ENCODE measurements around the gene CDC73.

The CDC73 gene

GRCh38 chr1:193121616-193122593, at the start of gene CDC73:
CDC73 (plus strand) TSS chr1:193122031; CDS start chr1:193122201, 170 bp downstream.
- DNase-seq (ENCODE audit: low read depth): peak; percentile 98
- TF ChIP-seq CTCF (IDR thresholded peaks at IDR 0.05; ENCODE audit: low read length, missing control alignments): peak; percentile 65
- H3K4me3 ChIP-seq (replicated peaks; ENCODE audit: low read depth, low read length): peak within 1 kb of the TSS; percentile 90

DNA sequence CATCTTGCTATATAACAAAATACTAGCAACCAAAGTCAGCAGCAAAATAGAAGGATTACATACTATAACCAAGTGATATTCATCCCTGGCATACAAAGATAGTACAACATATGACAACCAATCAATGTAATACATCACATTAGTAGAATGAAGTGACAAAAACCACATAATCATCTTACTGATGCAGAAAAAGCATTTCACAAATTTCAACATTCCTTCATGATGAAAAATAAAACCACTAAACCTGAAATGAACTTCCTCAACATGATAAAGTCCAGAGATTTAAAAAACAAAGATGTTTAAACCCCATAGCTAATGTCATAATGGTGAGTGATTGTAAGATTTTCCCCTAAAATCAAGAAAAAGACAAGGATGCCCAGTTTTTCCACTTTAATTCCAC, 43.8 kb upstream of the CDC73 start:
- no peak for TF ChIP-seq CTCF (IDR thresholded peaks at IDR 0.05; ENCODE audit: low read length, missing control alignments)
- no peak for DNase-seq (ENCODE audit: low read depth)

GRCh38 chr1:193079187-193079586, 42.6 kb upstream of the CDC73 start:
- TF ChIP-seq CTCF (IDR thresholded peaks at IDR 0.05; ENCODE audit: low read length, missing control alignments): no peak
- DNase-seq (ENCODE audit: low read depth): no peak
- no peak overlapping the region for H3K4me3 ChIP-seq (replicated peaks; ENCODE audit: low read depth, low read length)

More for the DNA sequence above, 43.8 kb upstream of the CDC73 start:
- H3K4me3 ChIP-seq (replicated peaks; ENCODE audit: low read depth, low read length): no peak overlapping the region

DNA sequence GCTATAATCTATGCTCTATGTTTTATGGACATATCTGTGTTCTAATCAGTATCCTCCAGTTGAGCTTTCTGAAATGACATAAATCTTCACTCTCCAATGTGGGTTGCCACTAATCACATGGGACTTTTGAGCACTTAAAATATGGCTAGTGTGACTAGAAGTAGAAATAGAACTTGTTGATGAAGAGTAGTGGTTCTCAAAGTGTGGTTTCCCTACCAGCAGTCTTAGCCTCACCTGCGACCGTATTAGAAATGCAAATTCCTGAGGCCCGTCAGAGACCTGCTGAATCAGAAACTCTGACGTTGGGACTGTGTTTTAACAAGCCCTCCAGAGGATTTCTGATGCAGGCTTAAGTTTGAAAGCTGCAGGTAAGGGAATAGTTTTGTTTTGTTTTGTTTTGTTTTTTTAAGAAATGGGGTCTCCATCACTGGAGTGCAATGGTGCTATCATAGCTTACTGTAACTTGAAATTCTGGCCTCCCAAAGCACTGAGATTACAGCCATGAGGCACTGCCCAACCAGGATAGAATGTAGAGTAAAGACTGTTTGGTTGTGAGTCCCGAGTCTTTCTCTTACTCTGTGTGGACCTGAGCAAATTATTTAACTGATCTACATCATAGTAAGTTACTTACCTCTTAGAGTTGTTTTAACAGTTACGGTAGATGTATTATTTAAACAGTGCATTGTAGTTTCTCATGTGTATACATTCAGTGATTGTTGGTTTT, 38.3 kb upstream of the CDC73 start:
- TF ChIP-seq CTCF (IDR thresholded peaks at IDR 0.05; ENCODE audit: low read length, missing control alignments): no peak
- DNase-seq (ENCODE audit: low read depth): no peak
- no peak overlapping the region for H3K4me3 ChIP-seq (replicated peaks; ENCODE audit: low read depth, low read length)

DNA sequence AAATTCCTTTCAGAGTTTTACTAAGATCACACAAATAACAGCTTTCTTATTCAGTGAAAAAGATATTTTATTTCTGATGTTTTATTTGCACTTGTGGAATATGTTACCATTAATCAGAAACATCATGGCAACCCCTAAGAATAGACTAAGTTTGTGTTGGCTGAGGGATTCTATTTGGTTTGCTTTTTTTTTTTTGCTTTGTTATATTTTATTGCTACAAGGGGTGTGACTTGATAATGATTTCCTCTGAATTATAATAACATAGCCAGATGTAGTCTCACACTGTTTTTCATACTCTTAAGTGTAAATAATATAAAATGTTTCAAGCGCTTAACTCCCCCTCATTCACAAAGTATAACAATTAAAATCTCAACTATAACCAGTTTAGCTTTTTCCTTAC, 36.6 kb upstream of the CDC73 start:
- no peak for DNase-seq (ENCODE audit: low read depth)
- no peak for TF ChIP-seq CTCF (IDR thresholded peaks at IDR 0.05; ENCODE audit: low read length, missing control alignments)
- H3K4me3 ChIP-seq (replicated peaks; ENCODE audit: low read depth, low read length): no peak overlapping the region

- TF ChIP-seq CTCF (IDR thresholded peaks at IDR 0.05; ENCODE audit: low read length, missing control alignments): no peak
- DNase-seq (ENCODE audit: low read depth): no peak
Observed at GRCh38 chr1:193086342-193086741, 35.5 kb upstream of the CDC73 start.

More at GRCh38 chr1:193086342-193086741, 35.5 kb upstream of the CDC73 start:
- H3K4me3 ChIP-seq (replicated peaks; ENCODE audit: low read depth, low read length): no peak overlapping the region
